ENCODE data around the gene SRP54. TPM values are rescaled to one million over a fixed set of nuclear protein-coding genes. Genes with fewer than 3 reads are reported as not detected.

Gene SRP54
- polyA plus RNA-seq, 1 experiment, result 84.2 TPM

DNA sequence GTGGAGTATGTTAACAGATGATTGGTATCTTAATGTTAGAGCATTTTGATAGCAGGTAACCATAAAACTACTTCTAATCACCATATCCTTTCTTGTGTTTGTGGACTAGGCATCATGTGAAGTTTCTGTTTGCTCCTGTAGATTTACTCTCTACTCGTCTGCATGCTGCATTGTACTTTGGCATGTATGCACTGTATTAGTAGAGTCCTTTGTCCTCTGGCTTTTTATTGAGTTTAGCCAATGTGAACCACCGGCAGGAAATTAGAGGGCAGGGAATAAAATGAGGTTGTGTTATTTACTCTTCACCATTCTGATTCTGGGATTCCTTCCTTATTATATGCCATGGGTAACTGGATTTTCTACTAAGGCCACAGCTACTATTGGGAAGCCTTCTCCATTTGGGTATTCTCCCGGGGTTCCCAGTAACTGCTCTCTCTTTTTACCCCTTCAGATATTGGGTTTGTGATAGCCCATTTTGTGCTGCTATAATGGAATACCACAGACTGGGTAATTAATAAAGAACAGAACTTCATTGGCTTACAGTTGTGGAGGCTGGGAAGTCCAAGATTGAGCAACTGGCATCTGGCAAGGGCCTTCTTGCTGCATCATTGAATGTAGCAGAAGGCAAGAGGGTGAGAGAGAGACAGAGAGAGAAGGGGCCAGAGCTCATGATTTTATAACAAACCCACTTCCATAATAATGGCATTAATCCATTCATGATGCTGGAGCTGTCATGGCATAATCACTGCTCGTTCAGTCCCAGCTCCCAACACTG lies 85.6 kb downstream of the SRP54 start:
- DNase-seq (ENCODE audit: low read depth, low spot score), result no peak
- H3K27ac ChIP-seq (ENCODE audit: low read depth, low read length), result no peak overlapping the region
- H3K4me3 ChIP-seq (ENCODE audit: low read depth, low read length), result no peak overlapping the region
- no peaks in the 10 kb centered on the region for H3K9me3 ChIP-seq (ENCODE audit: control insufficient read depth, insufficient read depth, low read length)
- ChIA-PET CTCF (no interaction called here), POLR2A (no interaction called here)
- no peaks in the 10 kb centered on the region for H3K27me3 ChIP-seq (ENCODE audit: control insufficient read depth, insufficient read depth, low read length)
- TF ChIP-seq, protein P1, sequence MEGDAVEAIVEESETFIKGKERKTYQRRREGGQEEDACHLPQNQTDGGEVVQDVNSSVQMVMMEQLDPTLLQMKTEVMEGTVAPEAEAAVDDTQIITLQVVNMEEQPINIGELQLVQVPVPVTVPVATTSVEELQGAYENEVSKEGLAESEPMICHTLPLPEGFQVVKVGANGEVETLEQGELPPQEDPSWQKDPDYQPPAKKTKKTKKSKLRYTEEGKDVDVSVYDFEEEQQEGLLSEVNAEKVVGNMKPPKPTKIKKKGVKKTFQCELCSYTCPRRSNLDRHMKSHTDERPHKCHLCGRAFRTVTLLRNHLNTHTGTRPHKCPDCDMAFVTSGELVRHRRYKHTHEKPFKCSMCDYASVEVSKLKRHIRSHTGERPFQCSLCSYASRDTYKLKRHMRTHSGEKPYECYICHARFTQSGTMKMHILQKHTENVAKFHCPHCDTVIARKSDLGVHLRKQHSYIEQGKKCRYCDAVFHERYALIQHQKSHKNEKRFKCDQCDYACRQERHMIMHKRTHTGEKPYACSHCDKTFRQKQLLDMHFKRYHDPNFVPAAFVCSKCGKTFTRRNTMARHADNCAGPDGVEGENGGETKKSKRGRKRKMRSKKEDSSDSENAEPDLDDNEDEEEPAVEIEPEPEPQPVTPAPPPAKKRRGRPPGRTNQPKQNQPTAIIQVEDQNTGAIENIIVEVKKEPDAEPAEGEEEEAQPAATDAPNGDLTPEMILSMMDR (IDR thresholded peaks at IDR 0.05; ENCODE audit: low read depth, low read length), result no peak

DNA sequence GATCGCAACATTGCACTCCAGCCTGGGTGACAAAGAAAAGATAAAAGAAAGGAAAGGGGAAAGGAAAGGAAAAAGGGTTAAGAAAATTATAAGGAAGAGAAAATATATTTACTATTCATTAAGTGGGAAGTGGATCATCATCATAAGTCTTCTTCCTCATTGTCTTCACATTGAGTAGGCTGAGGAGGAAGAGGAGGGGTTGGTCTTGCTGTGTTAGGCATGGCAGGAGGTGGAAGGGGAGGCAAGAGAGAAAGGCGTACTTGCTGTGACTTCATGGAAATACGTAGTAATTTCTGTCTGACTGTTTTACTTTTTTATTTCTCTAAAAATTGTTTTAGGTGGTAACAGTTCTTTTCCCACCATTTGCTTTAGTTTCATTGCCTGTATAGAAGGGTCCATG lies 89.4 kb downstream of the SRP54 start:
- no peak overlapping the region for H3K4me3 ChIP-seq (ENCODE audit: low read depth, low read length)
- no peak overlapping the region for H3K27ac ChIP-seq (ENCODE audit: low read depth, low read length)
- no peaks in the 10 kb centered on the region for H3K27me3 ChIP-seq (ENCODE audit: control insufficient read depth, insufficient read depth, low read length)
- H3K9me3 ChIP-seq (ENCODE audit: control insufficient read depth, insufficient read depth, low read length), result no peaks in the 10 kb centered on the region
- TF ChIP-seq, protein P1 (IDR thresholded peaks at IDR 0.05; ENCODE audit: low read depth, low read length), result no peak
- ChIA-PET CTCF (interaction anchor here (1.4 kb wide), 1 partner anchor 8 kb away, joined by 3 read pairs; no protein-coding TSS in a partner anchor), POLR2A (no interaction called here)
- no peak for DNase-seq (ENCODE audit: low read depth, low spot score)

DNA sequence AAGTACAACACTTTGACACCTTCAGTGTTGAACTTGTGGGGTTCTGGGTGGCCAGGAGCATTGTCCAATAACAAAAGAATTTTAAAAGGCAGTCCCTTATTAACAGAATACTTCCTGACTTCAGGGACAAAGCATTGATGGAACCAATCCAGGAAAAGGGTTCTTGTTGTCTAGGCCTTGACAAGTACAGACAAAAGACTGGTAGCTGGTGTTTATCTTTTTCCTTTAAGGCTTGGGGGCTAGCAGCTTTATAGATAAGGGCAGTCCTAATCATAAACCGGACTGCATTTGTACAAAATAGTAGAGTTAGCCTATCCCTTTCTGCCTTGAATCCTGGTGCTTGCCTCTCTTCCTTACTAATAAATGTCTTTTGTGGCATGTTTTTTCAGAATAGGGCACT lies 90.7 kb downstream of the SRP54 start:
- DNase-seq (ENCODE audit: low read depth, low spot score), result no peak
- Histone ChIP-seq H3K27me3 (ENCODE audit: control insufficient read depth, insufficient read depth, low read length) (no peaks in the 10 kb centered on the region), H3K4me3 (ENCODE audit: low read depth, low read length) (no peak overlapping the region), H3K9me3 (ENCODE audit: control insufficient read depth, insufficient read depth, low read length) (no peaks in the 10 kb centered on the region), H3K27ac (ENCODE audit: low read depth, low read length) (no peak overlapping the region)
- TF ChIP-seq, protein P1 (IDR thresholded peaks at IDR 0.05; ENCODE audit: low read depth, low read length), result no peak
- CTCF ChIA-PET, result interaction anchor here (1.2 kb wide), 1 partner anchor 10 kb away, joined by 3 read pairs; no protein-coding TSS in a partner anchor
- POLR2A ChIA-PET, result interaction anchor here (0.6 kb wide), 1 partner anchor 25 kb away, joined by 4 read pairs; no protein-coding TSS in a partner anchor

DNA sequence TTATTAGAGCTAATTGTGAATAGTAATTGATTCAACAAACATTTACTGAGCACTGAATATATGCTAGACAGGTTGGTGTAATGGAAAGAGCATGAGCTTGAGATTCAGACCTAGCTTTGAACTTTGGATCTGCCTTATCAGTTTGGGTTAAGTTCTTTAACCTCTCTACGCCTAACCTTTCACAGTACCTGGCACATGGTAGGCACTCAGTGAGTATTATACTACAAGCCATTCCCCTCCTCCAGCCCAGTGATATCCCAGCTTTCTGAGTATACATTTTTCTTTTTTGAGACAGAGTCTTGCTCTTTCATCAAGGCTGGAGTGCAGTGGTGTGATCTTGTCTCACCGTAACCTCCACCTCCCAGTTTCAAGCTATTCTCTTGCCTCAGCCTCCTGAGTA lies 95.3 kb downstream of the SRP54 start:
- ChIA-PET POLR2A (no interaction called here), CTCF (interaction anchor here (1.0 kb wide), 1 partner anchor 405 kb away, joined by 3 read pairs; no protein-coding TSS in a partner anchor)
- Histone ChIP-seq H3K27me3 (ENCODE audit: control insufficient read depth, insufficient read depth, low read length) (no peaks in the 10 kb centered on the region), H3K9me3 (ENCODE audit: control insufficient read depth, insufficient read depth, low read length) (no peaks in the 10 kb centered on the region), H3K27ac (ENCODE audit: low read depth, low read length) (no peak overlapping the region), H3K4me3 (ENCODE audit: low read depth, low read length) (no peak overlapping the region)
- TF ChIP-seq, protein P1 (IDR thresholded peaks at IDR 0.05; ENCODE audit: low read depth, low read length), result no peak
- DNase-seq (ENCODE audit: low read depth, low spot score), result no peak

Other genes starting within 250 kb of the SRP54 start
- 22.6 and 31.5 TPM in 2 replicates for gene BAZ1A, start 107.6 kb upstream of the SRP54 start, polyA plus RNA-seq (2011; rRNA removed)
- gene FAM177A1, start 63.3 kb downstream of the SRP54 start, polyA plus RNA-seq (2011; rRNA removed), result 44.1 and 54.0 TPM in 2 replicates
- gene PPP2R3C, start 139.0 kb downstream of the SRP54 start, polyA plus RNA-seq (2011; rRNA removed), result 30.8 and 43.7 TPM in 2 replicates
- gene PRORP, start 139.6 kb downstream of the SRP54 start, polyA plus RNA-seq (2011; rRNA removed), result 30.6 and 34.9 TPM in 2 replicates